ENCODE data around the gene CASS4. TPM values are rescaled to one million over a fixed set of nuclear protein-coding genes. Genes with fewer than 3 reads are reported as not detected.

Gene CASS4
- total RNA-seq, 1 experiment from 2014 or later = 0.13 TPM

- H3K36me3 Mint-ChIP-seq = no peaks in the 10 kb centered on the region
- no peak for ATAC-seq
- no peak for DNase-seq (ENCODE audit: low spot score)
- TF ChIP-seq FOXP1 (CRISPR knock-in tag; IDR thresholded peaks at IDR 0.05; ENCODE audit: borderline replicate concordance) (no peak), NFATC4 (CRISPR knock-in tag; IDR thresholded peaks at IDR 0.05) (no peak), USF1 (CRISPR knock-in tag; IDR thresholded peaks at IDR 0.05) (no peak)
- TF ChIP-seq, protein P1, sequence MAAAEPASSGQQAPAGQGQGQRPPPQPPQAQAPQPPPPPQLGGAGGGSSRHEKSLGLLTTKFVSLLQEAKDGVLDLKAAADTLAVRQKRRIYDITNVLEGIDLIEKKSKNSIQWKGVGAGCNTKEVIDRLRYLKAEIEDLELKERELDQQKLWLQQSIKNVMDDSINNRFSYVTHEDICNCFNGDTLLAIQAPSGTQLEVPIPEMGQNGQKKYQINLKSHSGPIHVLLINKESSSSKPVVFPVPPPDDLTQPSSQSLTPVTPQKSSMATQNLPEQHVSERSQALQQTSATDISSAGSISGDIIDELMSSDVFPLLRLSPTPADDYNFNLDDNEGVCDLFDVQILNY (CRISPR knock-in tag; IDR thresholded peaks at IDR 0.05) = no peak
- TF ChIP-seq, protein P2, sequence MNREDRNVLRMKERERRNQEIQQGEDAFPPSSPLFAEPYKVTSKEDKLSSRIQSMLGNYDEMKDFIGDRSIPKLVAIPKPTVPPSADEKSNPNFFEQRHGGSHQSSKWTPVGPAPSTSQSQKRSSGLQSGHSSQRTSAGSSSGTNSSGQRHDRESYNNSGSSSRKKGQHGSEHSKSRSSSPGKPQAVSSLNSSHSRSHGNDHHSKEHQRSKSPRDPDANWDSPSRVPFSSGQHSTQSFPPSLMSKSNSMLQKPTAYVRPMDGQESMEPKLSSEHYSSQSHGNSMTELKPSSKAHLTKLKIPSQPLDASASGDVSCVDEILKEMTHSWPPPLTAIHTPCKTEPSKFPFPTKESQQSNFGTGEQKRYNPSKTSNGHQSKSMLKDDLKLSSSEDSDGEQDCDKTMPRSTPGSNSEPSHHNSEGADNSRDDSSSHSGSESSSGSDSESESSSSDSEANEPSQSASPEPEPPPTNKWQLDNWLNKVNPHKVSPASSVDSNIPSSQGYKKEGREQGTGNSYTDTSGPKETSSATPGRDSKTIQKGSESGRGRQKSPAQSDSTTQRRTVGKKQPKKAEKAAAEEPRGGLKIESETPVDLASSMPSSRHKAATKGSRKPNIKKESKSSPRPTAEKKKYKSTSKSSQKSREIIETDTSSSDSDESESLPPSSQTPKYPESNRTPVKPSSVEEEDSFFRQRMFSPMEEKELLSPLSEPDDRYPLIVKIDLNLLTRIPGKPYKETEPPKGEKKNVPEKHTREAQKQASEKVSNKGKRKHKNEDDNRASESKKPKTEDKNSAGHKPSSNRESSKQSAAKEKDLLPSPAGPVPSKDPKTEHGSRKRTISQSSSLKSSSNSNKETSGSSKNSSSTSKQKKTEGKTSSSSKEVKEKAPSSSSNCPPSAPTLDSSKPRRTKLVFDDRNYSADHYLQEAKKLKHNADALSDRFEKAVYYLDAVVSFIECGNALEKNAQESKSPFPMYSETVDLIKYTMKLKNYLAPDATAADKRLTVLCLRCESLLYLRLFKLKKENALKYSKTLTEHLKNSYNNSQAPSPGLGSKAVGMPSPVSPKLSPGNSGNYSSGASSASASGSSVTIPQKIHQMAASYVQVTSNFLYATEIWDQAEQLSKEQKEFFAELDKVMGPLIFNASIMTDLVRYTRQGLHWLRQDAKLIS (CRISPR knock-in tag; IDR thresholded peaks at IDR 0.05; ENCODE audit: borderline replicate concordance) = no peak
- CTCF ChIA-PET = interaction anchor here (0.7 to 1.5 kb wide), 2 partner anchors 24 to 430 kb away, joined by 3 to 7 read pairs; no protein-coding TSS in a partner anchor
- no peaks in the 10 kb centered on the region for H3K4me1 Mint-ChIP-seq
- H3K4me3 Mint-ChIP-seq = no peak overlapping the region
- POLR2A ChIA-PET = no interaction called here
- no peak overlapping the region for H3K27ac Mint-ChIP-seq
- H3K27me3 Mint-ChIP-seq (ENCODE audit: low read depth) = peaks cover 8% of the 10 kb centered on the region; the same call in 1 of the 2 replicates
- no peaks in the 10 kb centered on the region for H3K9me3 Mint-ChIP-seq
Measured at GRCh38 chr20:56437196-56437960, 25.3 kb downstream of the CASS4 start.

DNA sequence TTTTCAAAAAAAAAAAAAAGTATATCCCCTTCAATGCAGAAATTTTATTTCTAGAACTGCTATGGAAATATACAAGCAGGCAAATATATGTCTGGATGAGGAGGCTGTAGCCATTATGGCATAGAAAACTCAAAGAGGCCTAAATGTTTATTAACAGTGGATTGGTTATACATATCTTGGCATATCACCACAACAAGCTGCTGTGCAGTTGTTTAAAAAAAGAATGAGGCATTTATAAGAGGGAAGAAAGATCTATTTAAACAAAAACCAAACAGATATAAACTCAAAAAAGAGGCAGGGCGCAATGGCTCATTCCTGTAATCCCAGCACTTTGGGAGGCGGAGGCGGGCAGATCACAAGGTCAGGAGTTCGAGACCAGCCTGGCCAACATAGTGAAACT is 26.2 kb downstream of the CASS4 start:
- Mint-ChIP-seq H3K27me3 (ENCODE audit: low read depth) (peaks cover under 1% of the 10 kb centered on the region; the same call in 1 of the 2 replicates), H3K27ac (no peak overlapping the region), H3K9me3 (no peaks in the 10 kb centered on the region), H3K4me1 (no peaks in the 10 kb centered on the region), H3K36me3 (no peaks in the 10 kb centered on the region), H3K4me3 (no peak overlapping the region)
- POLR2A ChIA-PET = no interaction called here
- TF ChIP-seq, protein P3, sequence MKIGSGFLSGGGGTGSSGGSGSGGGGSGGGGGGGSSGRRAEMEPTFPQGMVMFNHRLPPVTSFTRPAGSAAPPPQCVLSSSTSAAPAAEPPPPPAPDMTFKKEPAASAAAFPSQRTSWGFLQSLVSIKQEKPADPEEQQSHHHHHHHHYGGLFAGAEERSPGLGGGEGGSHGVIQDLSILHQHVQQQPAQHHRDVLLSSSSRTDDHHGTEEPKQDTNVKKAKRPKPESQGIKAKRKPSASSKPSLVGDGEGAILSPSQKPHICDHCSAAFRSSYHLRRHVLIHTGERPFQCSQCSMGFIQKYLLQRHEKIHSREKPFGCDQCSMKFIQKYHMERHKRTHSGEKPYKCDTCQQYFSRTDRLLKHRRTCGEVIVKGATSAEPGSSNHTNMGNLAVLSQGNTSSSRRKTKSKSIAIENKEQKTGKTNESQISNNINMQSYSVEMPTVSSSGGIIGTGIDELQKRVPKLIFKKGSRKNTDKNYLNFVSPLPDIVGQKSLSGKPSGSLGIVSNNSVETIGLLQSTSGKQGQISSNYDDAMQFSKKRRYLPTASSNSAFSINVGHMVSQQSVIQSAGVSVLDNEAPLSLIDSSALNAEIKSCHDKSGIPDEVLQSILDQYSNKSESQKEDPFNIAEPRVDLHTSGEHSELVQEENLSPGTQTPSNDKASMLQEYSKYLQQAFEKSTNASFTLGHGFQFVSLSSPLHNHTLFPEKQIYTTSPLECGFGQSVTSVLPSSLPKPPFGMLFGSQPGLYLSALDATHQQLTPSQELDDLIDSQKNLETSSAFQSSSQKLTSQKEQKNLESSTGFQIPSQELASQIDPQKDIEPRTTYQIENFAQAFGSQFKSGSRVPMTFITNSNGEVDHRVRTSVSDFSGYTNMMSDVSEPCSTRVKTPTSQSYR (CRISPR knock-in tag; IDR thresholded peaks at IDR 0.05) = no peak
- TF ChIP-seq, protein P4, sequence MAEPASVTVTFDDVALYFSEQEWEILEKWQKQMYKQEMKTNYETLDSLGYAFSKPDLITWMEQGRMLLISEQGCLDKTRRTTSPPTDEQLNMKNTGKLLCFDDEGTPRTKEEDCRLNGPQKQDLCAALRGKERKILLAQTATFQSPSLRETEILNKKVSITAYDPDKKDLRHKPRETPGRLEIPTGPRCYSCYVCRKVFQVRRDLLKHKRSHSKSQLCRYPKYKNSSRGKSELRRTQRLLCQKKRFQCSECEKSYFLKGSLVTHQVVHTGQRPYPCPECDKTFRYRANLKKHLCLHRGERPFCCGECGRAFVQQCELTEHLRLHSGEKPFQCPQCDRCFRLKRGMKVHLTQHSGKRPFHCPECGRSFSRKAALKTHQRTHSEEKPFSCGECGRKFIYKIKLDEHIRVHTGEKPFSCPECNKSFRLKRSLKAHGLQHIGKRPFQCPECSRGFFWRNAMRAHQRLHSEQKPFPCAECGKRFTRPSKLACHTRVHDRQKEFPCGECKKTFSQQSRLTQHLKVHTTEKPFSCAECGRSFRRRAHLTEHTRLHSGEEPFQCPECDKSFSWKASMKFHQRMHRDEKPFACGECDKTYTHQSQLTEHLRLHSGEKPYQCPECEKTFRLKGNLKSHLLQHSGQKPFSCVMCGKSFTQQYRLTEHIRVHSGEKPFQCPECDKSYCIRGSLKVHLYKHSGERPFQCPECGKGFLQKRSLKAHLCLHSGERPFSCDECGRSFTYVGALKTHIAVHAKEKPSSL (CRISPR knock-in tag; conservative IDR thresholded peaks at IDR 0.05) = no peak
- no peak for TF ChIP-seq ZNF263 (CRISPR knock-in tag; IDR thresholded peaks at IDR 0.05; ENCODE audit: low read depth)
- CTCF ChIA-PET = no interaction called here
- ATAC-seq = no peak
- DNase-seq (ENCODE audit: low spot score) = no peak

GRCh38 chr20:56439771-56440291 is 27.8 kb downstream of the CASS4 start:
- DNase-seq (ENCODE audit: low spot score) (no peak), ATAC-seq (no peak)
- peaks cover 2% of the 10 kb centered on the region; the same call in 1 of the 2 replicates for H3K27me3 Mint-ChIP-seq (ENCODE audit: low read depth)
- no peaks in the 10 kb centered on the region for H3K4me1 Mint-ChIP-seq
- no peak for TF ChIP-seq ELF4 (CRISPR knock-in tag; IDR thresholded peaks at IDR 0.05; ENCODE audit: low read depth)
- no peak for TF ChIP-seq NR2C2 (CRISPR knock-in tag; IDR thresholded peaks at IDR 0.05)
- TF ChIP-seq AR (CRISPR knock-in tag; IDR thresholded peaks at IDR 0.05) = no peak
- ChIA-PET POLR2A (no interaction called here), CTCF (interaction anchor here (0.6 kb wide), 1 partner anchor 95 kb away, joined by 3 read pairs; no protein-coding TSS in a partner anchor)
- no peaks in the 10 kb centered on the region for H3K9me3 Mint-ChIP-seq
- H3K36me3 Mint-ChIP-seq = no peaks in the 10 kb centered on the region
- no peak overlapping the region for H3K4me3 Mint-ChIP-seq
- no peak overlapping the region for H3K27ac Mint-ChIP-seq
